HEK293T (cell line): ENCODE data around the gene CRYBG3.

Experiments used
- BHLHE40 ChIP-seq: fragments of 450-650 bp; IDR thresholded peaks from 2 replicates; pipeline ENCODE4 v1.6.1; 2016; ENCODE audit warnings: mild to moderate bottlenecking, moderate library complexity, borderline replicate concordance
- ELF4 ChIP-seq: fragments of 450-650 bp; IDR thresholded peaks from 2 replicates; pipeline ENCODE4 v1.6.1; 2017; ENCODE audit warnings: antibody characterized with exemption
- FOXA1 ChIP-seq: fragments of 450-650 bp; IDR thresholded peaks from 2 replicates; pipeline ENCODE4 v1.6.1; 2016; ENCODE audit warnings: mild to moderate bottlenecking
- FOXK2 ChIP-seq: fragments of 450-650 bp; IDR thresholded peaks from 2 replicates; pipeline ENCODE4 v1.6.1; 2016; ENCODE audit warnings: mild to moderate bottlenecking
- SP1 ChIP-seq: fragments of 450-650 bp; IDR thresholded peaks from 2 replicates; pipeline ENCODE4 v1.6.1; 2017
- TARDBP ChIP-seq: fragments of 450-650 bp; IDR thresholded peaks from 2 replicates; pipeline ENCODE4 v1.6.1; 2016
- ZNF384 ChIP-seq: fragments of 450-650 bp; IDR thresholded peaks from 2 replicates; pipeline ENCODE4 v1.6.1; 2016
- TF ChIP-seq, protein P1 (sequence below): fragments of 450-650 bp; IDR thresholded peaks from 2 replicates; pipeline ENCODE4 v1.6.1; 2016

DNA sequence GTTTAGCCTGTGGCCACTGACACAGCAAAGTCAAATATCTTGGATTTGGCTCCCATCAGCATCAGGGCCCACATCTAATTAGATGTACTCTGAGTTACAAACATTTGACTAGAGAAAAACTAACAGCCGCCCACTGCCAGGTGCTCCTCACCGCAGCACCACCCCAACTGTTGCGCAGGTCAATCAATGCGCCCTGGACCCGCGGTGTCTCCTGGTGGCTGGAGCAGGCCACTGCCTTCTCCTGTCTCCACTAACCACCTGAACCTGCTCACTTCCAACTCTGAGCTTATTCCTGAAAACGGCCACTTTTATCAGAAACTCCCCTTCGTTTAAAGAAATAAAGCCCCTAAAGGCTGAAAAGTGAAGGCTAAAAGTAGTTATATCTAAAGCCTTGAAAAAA lies 146.2 kb downstream of the CRYBG3 start:
- no peak for TF ChIP-seq FOXA1
- no peak for TF ChIP-seq SP1
- no peak for TF ChIP-seq TARDBP
- TF ChIP-seq, protein P1, sequence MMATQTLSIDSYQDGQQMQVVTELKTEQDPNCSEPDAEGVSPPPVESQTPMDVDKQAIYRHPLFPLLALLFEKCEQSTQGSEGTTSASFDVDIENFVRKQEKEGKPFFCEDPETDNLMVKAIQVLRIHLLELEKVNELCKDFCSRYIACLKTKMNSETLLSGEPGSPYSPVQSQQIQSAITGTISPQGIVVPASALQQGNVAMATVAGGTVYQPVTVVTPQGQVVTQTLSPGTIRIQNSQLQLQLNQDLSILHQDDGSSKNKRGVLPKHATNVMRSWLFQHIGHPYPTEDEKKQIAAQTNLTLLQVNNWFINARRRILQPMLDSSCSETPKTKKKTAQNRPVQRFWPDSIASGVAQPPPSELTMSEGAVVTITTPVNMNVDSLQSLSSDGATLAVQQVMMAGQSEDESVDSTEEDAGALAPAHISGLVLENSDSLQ = no peak
- no peak for TF ChIP-seq FOXK2
- no peak for TF ChIP-seq ELF4
- no peak for TF ChIP-seq ZNF384
- no peak for TF ChIP-seq BHLHE40
